D341Med (cell line): ENCODE results near the gene IRX4.

Source experiments
- DNase-seq: peaks from one replicate; pipeline ENCODE4 v3.0.0; 2012; ENCODE audit warnings: low spot score

The IRX4 gene

GRCh38 chr5:1913578-1913977, 30.9 kb upstream of the IRX4 start:
- no peak for DNase-seq

DNA sequence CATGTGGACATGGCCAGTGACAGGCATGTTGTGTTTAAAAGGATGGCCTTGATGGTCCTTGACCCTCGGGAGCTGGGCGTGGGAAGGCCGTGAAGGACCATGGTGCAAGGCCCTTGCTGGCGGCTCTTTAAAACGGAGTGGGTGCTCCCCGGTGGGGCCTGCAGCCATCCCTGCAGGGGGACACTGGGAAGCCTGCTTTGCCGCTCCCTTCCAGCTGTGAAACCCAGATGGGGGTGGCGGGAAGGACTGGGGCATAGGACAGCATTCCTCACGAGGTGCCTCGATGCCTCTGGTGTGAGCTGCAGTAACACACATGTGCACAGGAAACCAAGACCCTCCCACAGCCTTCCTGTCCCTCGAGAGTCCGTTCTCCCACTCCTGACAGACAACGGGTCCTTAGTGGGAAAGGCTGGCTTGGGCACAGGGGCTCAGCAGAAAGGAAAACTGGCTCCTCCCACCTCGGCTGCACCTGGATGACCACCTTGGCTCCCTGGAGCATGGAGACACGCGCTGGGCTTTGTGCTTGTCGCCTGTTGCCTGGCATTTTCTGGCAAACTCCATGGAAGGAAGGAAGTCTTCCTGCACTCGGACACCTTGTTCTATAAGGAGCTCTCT, 30.3 kb upstream of the IRX4 start:
- no peak for DNase-seq

DNA sequence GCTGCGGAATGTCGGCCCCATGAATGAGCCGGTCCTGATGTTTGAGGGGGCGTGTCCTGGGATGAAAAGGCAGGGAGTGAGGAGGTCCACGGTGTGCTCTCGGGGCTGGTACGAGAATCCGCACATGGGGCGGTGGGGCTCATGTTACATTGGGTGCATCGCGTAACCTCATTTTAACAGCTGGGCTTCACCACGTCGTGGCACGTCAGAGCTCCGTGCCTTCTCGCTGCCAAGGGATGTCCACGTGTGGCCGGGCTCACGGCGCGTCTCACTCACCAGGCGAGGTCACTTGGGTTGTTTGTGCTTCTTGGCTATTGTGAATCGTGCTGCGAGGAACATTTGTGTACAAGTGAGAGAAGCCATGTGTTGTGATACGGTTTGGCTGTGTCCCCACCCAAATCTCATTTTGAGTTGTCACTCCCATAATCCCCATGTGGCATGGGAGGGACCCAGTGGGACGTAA, 29.1 kb upstream of the IRX4 start:
- DNase-seq: no peak

DNA sequence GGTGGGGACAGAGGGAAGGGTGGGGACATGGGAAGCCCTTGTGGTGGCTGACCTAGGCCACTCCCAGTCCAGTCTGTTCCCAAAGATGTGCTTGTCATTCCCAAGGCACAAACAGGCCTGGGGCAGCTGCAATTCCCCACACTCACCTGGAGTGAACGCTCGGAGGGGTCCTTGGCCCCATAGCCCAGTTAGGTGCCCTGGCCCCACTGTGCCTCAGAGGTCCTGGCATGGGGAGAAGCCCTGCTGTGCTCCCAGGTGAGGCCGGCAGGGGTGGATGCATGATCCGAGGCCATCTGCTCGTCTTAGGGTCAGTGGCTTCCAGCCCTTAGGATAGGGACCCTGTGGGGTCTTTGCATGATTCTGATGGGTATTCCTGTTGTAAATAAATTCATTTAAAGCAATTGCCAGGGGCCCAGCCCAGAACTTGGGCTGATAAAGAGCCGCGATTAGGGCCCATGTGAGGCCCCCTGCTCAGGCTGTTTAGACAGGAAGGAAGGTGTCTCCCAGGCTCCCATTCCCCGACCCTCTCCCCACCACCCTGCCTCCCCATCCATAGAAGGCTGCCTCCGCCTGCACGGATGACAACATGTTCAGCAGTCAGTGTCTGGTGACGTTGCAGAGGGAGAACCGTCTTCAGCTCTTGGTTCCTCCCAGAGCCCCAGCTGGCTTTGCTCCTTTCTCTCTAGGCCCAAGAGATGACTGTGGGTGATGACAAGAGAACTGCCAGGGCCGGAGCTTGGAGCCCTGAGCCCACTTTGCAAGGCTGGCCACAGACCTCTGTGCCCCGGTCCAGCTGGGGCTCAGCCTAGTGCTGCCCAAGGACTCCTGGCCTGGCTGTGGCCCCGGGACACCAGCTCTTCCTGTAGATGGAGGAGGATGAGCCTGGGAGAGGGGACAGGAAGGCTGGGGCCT, 28.4 kb upstream of the IRX4 start:
- DNase-seq: no peak

DNA sequence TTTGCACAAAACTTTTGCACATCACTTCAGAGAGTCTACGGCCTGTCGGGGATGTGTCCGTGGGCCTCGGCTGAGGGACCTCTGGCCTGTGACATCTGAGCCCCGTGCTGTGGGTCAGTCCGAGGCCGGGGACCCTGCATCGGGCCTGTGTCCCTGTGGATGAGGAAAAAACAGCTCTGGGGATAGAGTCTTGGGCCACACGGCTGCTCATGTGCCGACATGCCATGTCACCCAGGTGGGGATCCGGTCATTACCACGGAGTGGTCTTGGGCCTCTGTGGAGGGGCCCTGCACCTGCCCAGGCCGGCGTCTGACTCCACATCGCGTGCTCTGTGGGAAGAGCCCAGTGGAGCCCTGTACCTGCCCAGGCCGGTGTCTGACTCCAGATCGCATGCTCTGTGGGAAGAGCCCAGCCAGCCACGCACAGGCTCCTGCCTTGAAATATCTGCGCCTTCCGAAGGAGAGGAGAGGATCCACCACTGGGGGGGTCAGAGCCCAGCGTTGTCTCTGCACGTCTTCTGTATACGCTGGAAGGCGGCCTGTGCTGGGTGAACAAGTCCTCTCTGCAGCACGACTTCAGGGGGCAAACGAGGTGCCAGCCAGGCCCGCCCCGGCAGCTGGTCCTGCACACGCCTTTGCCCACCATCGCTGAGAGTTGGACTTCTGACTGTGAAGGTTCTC, 27.5 kb upstream of the IRX4 start:
- DNase-seq: no peak

GRCh38 chr5:1909346-1909985, 26.7 kb upstream of the IRX4 start:
- no peak for DNase-seq

DNA sequence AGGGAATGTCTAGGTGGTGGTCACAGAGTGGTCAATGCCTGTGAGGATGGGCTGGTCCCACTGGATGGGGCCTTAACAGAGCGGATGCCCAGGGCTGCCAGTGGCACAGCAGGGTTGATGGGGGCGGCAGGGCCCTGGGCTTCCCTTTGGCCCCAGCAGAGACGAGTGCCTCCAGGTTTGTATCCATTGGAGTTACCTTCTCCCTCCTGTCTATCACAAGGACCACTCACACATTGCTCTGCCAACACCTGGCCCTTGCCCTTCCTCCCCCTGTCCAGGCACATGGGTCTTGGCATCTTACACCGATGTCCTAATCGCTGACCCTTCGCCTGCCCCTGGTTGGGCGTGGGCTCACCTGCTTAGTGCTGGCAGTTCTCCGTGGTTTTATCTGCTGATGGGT, 26.2 kb upstream of the IRX4 start:
- DNase-seq: no peak

DNA sequence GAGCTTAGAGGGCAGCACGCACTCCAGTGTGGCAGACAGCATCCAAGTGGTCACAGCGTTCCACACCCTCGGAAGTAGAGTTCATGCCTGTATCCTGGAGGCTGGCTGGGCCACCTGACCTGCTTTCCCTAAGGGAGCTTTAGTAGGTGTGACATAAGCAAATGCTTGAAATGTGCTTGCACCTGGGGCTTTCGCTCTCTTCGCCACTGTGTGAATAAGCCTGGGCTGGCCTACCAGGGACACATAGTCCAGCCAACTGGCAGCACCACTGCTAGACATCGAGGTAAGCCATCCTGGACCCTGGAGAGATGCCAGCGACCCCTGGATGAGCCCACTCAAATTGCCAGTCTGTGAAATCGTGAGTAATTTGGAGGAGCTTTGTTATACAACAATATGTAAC, 24.9 kb upstream of the IRX4 start:
- no peak for DNase-seq

DNA sequence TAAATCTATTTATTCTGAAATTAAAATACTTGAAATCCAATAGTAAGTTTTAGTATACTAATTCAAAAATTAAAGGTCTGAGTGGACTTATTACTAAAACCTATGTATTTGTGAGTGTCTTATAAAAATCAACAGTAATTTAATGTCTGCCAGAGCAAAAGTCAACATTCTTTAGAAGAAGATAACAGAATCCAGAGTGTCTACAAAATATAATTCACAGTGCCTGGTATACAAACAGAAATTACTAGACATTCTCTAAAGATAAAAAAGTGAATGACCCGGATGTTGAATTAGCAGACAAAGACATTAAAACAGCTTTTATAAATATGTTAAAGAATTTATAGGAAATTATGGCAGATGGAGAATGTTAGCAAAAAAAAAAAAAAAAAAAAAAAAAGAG, 22.4 kb upstream of the IRX4 start:
- no peak for DNase-seq

- DNase-seq: no peak
These were observed 19.3 kb upstream of the IRX4 start for GRCh38 chr5:1901983-1902382.

DNA sequence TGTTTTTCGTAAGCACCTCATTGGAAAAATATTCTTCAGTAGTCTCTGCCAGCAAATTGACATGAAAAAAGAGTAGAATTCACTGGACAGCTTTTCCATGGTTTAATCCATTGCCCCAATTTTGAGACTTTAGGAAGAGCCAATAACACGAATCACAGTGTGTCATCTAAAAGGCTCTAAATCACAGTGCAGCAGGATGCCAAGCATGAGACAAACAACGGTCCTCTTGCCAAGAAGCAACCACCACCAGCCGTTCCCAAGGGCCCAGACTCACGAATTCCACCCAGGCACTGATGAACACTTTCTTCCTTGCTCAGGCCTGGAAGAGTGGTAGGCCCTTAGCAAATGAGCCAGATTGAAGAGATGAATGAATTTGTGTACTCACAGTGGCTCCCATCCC, 18.3 kb upstream of the IRX4 start:
- DNase-seq: no peak

DNA sequence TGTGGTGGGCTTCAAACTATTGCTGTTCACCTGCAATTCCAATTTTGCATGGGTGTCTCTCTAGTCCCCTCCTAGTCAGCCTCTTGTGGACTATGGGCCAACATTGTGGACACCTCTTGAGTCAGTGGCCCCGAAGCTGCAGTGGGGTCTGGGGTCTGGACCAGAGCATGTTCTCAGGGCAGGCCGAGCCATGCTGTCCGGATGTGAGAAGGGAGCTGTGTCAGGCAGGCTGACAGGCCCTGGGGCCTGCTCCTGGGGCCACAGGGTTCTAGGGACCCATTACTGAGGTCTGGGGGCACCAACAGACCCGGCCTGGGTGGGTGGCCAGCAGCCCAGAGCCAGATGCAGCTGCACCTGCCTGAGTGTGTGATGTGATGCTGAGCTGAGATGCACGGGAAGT, 16.5 kb upstream of the IRX4 start:
- no peak for DNase-seq

- DNase-seq: no peak
These were observed 15.2 kb upstream of the IRX4 start for GRCh38 chr5:1897816-1898450.

- DNase-seq: no peak
These were observed 14.7 kb upstream of the IRX4 start for GRCh38 chr5:1897386-1897785.

- DNase-seq: no peak
These were observed 14.1 kb upstream of the IRX4 start for GRCh38 chr5:1896602-1897376.

GRCh38 chr5:1895739-1896420, 13.2 kb upstream of the IRX4 start:
- DNase-seq: no peak

DNA sequence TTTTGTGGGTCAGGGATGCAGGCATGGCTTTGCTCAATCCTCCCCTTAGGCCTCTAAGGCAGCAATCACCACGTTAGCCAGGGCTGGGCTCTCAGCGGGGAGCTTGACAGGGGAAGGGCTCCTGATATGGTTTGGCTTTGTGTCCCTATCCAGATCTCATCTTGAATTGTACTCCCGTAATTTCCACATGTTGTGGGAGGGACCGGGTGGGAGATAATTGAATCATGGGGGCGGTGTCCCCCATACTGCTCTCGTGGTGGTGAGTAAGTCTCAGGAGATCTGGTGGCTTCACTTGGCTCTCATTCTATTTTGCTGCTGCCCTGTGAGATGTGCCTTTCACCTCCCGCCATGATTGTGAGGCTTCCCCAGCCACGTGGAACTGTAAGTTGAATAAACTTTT, 11.5 kb upstream of the IRX4 start:
- no peak for DNase-seq

DNA sequence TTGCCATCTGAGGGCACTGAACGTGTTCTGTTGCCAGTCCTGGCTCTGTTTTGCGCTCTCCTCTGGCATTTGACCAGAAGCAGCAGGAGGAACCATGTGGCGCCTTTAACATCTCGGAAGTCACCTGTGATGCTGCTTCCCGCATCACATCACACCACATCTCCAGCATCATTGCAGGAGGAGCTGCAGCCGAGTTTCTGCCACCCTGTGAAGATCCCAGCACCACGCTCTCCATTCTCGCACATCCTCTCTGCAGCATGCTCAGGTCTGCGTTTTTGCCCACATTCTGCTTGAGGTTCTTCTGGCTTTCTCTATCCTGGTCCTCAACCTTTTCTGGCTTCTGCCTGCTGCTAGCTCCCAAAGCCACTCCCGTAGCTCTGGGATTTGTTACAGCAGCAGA, 11.0 kb upstream of the IRX4 start:
- no peak for DNase-seq

- no peak for DNase-seq
These were observed 10.1 kb upstream of the IRX4 start for GRCh38 chr5:1892685-1893445.

GRCh38 chr5:1892211-1892610, 9.5 kb upstream of the IRX4 start:
- DNase-seq: no peak
